ENCODE data around the gene CD1B.
"Not testable (repeated sequence)": the region's sequence is repeated elsewhere in the genome, so short reads cannot be mapped to it uniquely, and the experiment has no call there.

Gene CD1B

GRCh38 chr1:158357441-158357840 lies 26.1 kb upstream of the CD1B start:
- no peak for DNase-seq (ENCODE audit: low spot score)
- TF ChIP-seq, protein P1, sequence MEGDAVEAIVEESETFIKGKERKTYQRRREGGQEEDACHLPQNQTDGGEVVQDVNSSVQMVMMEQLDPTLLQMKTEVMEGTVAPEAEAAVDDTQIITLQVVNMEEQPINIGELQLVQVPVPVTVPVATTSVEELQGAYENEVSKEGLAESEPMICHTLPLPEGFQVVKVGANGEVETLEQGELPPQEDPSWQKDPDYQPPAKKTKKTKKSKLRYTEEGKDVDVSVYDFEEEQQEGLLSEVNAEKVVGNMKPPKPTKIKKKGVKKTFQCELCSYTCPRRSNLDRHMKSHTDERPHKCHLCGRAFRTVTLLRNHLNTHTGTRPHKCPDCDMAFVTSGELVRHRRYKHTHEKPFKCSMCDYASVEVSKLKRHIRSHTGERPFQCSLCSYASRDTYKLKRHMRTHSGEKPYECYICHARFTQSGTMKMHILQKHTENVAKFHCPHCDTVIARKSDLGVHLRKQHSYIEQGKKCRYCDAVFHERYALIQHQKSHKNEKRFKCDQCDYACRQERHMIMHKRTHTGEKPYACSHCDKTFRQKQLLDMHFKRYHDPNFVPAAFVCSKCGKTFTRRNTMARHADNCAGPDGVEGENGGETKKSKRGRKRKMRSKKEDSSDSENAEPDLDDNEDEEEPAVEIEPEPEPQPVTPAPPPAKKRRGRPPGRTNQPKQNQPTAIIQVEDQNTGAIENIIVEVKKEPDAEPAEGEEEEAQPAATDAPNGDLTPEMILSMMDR (IDR thresholded peaks at IDR 0.05; ENCODE audit: extremely low read depth, missing control alignments), result no peak

GRCh38 chr1:158356616-158357015 lies 25.3 kb upstream of the CD1B start:
- DNase-seq (ENCODE audit: low spot score), result no peak
- TF ChIP-seq, protein P1 (IDR thresholded peaks at IDR 0.05; ENCODE audit: extremely low read depth, missing control alignments), result no peak

GRCh38 chr1:158355773-158356285 lies 24.5 kb upstream of the CD1B start:
- TF ChIP-seq, protein P1 (IDR thresholded peaks at IDR 0.05; ENCODE audit: extremely low read depth, missing control alignments), result no peak
- no peak for DNase-seq (ENCODE audit: low spot score)

- TF ChIP-seq, protein P1 (IDR thresholded peaks at IDR 0.05; ENCODE audit: extremely low read depth, missing control alignments), result no peak
- no peak for DNase-seq (ENCODE audit: low spot score)
These were observed 22.9 kb upstream of the CD1B start for GRCh38 chr1:158354255-158354654.

DNA sequence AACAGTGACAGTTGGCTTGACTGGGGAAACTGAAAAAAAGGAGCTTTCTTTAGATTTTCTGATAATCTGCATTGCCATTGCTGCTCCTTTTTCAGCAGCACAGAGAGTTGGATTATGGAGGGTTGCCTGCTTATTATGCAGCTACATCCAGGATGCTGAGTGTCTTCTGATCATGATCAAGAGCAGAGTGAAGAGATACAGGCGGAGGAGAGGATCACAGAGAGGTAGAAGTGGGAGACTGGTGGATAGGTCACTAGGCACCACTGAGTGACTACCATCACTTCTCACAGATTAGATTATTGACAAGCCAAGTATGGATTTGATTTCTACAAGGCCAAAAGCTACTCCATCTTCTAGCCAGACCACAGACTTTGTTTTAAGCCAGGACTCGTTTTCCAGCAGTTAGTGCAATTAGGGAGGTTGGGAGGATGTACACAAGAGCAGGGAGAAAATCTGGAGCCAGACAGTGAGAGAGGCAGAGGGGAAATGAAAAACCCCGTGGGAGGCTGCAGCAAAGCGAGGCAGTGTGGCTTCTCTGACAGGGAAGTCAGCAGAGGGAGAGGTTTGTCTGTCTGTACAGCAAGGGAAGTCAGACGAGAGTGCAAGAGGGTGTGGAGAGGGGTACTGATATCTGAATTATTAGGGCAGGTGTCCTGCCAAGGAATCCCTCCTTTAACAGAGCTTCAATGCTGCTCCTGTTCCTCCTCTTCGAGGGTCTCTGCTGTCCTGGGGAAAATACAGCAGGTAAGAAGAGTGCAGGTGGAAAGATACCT lies 22.2 kb upstream of the CD1B start, which contains the start of gene CD1E:
TSS of gene CD1E (plus strand) at position 592 of the 773 bp plus-strand sequence. CDS start at position 687, 95 bp downstream.
- DNase-seq (ENCODE audit: low spot score), result peak; percentile 53
- TF ChIP-seq, protein P1 (IDR thresholded peaks at IDR 0.05; ENCODE audit: extremely low read depth, missing control alignments), result no peak

DNA sequence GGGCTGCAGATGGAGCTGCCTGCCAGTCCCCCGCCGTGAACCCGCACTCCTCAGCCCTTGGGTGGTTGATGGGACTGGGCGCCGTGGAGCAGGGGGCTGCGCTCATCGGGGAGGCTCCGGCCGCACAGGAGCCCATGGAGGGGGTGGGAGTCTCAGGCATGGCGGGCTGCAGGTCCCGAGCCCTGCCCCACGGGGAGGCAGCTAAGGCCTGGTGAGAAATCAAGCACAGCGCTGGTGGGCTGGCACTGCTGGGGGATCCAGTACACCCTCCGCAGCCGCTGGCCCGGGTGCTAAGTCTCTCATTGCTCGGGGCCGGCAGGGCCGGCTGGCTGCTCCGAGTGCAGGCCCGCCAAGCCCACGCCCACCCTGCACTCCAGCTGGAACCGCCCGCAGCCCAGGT lies 17.6 kb upstream of the CD1B start:
- DNase-seq (ENCODE audit: low spot score), result not testable (repeated sequence)

- not testable (repeated sequence) for DNase-seq (ENCODE audit: low spot score)
These were observed 5.1 kb upstream of the CD1B start for GRCh38 chr1:158336413-158336812.

DNA sequence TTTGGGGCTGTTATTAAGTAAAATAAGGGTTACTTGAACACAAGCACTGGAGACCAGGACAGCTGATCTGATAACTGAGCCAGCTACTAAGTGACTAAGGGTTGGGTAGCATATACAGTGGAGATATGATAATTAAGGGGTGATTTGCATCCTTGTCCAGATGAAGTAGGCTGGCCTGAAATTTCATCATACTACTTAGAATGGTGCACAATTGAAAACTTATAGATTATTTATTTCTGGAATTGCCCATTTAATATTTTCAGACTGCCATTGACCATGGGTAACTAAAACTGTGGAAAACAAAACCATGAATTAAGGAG lies 3.8 kb upstream of the CD1B start:
- TF ChIP-seq, protein P1 (IDR thresholded peaks at IDR 0.05; ENCODE audit: extremely low read depth, missing control alignments), result no peak
- DNase-seq (ENCODE audit: low spot score), result no peak
